NT2/D1 (cell line): ENCODE results near the gene CAMTA1.

Source experiments
- SUZ12 ChIP-seq: IDR thresholded peaks from 2 replicates; pipeline ENCODE4 v1.6.1; 2011; ENCODE audit not compliant: insufficient read length, insufficient read depth; ENCODE audit errors: extremely low read depth
- ZNF274 ChIP-seq: IDR thresholded peaks from 2 replicates; pipeline ENCODE4 v1.6.1; 2011; ENCODE audit warnings: mild to moderate bottlenecking, low read depth, low read length

- TF ChIP-seq SUZ12 = no peak
- no peak for TF ChIP-seq ZNF274
Observed at GRCh38 chr1:7459914-7460313, 674.7 kb downstream of the CAMTA1 start.
